ENCODE data around the gene GMDS.

DNA sequence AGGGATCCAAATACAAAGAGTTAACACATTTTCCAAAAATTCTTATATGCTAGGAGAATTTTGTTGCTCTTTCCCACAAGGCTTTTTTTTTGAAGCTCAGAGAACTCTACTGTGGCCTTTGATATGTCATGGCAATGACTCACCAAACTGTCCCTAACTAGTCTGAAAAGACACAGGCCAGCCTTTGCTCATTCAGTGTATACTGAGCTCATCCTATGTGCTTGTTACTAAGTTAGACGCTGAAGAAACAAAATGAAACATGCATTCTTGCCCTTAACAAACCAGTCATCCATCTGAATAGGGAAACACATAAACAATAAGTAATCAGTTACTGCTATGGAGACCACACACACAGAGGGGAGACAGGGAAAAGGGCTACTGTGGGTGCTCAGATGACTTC is 343.8 kb downstream of the GMDS start:
- TF ChIP-seq EZH2 (IDR thresholded peaks at IDR 0.05; ENCODE audit: low read length): no peak
- TF ChIP-seq, protein P1, sequence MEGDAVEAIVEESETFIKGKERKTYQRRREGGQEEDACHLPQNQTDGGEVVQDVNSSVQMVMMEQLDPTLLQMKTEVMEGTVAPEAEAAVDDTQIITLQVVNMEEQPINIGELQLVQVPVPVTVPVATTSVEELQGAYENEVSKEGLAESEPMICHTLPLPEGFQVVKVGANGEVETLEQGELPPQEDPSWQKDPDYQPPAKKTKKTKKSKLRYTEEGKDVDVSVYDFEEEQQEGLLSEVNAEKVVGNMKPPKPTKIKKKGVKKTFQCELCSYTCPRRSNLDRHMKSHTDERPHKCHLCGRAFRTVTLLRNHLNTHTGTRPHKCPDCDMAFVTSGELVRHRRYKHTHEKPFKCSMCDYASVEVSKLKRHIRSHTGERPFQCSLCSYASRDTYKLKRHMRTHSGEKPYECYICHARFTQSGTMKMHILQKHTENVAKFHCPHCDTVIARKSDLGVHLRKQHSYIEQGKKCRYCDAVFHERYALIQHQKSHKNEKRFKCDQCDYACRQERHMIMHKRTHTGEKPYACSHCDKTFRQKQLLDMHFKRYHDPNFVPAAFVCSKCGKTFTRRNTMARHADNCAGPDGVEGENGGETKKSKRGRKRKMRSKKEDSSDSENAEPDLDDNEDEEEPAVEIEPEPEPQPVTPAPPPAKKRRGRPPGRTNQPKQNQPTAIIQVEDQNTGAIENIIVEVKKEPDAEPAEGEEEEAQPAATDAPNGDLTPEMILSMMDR (optimal IDR thresholded peaks at IDR 0.05 in 1 of 3, IDR thresholded peaks at IDR 0.05 in 1 of 3, conservative IDR thresholded peaks at IDR 0.05 in 1 of 3; ENCODE audit: extremely low read depth in 1 of 3, insufficient read depth in 2 of 3, low read length in 3 of 3): no peak

All from keratinocyte (primary cell).